H9 (cell line): Measurements from ENCODE around the gene SURF1. TPM values are rescaled to one million over a fixed set of nuclear protein-coding genes. Genes with fewer than 3 reads are reported as not detected.

ENCODE experiments used
- DNase-seq: peaks from one replicate; pipeline ENCODE4 v3.0.0-alpha.2; 2017
- H2AFZ ChIP-seq: one replicate; pipeline ENCODE4 v1.6.1; 2013; ENCODE audit warnings: mild to moderate bottlenecking, low read length, control low read depth, moderate library complexity
- H2AK5ac ChIP-seq: 2 replicates; pipeline ENCODE4 v1.6.1; 2013; ENCODE audit warnings: low read length, control low read depth, mixed read lengths; ENCODE audit not compliant: insufficient read length
- H2BK120ac ChIP-seq: one replicate; pipeline ENCODE4 v1.6.1; 2013; ENCODE audit warnings: low read depth, mild to moderate bottlenecking, low read length, control low read depth, inconsistent platforms; ENCODE audit not compliant: poor library complexity, severe bottlenecking
- H2BK12ac ChIP-seq: 2 replicates; pipeline ENCODE4 v1.6.1; 2013; ENCODE audit warnings: low read length, control low read depth, mixed read lengths, low read depth; ENCODE audit not compliant: insufficient read length
- H2BK15ac ChIP-seq: 2 replicates; pipeline ENCODE4 v1.6.1; 2013; ENCODE audit warnings: low read depth, low read length, control low read depth
- H2BK20ac ChIP-seq: one replicate; pipeline ENCODE4 v1.6.1; 2013; ENCODE audit warnings: low read depth, mild to moderate bottlenecking, low read length, control low read depth, inconsistent platforms; ENCODE audit not compliant: poor library complexity, severe bottlenecking
- H2BK5ac ChIP-seq: 2 replicates; pipeline ENCODE4 v1.6.1; 2013; ENCODE audit warnings: low read length, control low read depth, mixed read lengths; ENCODE audit not compliant: insufficient read length
- H3K14ac ChIP-seq: 2 replicates; pipeline ENCODE4 v1.6.1; 2013; ENCODE audit warnings: low read length, control low read depth; ENCODE audit not compliant: insufficient read depth
- H3K18ac ChIP-seq: 2 replicates; pipeline ENCODE4 v1.6.1; 2013; ENCODE audit warnings: low read depth, mild to moderate bottlenecking, mixed read lengths, low read length, control low read depth; ENCODE audit not compliant: insufficient read length
- H3K23ac ChIP-seq: 2 replicates; pipeline ENCODE4 v1.6.1; 2013; ENCODE audit warnings: low read length, control low read depth, mixed read lengths, low read depth; ENCODE audit not compliant: insufficient read length
- H3K23me2 ChIP-seq: 2 replicates; pipeline ENCODE4 v1.6.1; 2013; ENCODE audit warnings: low read depth, mild to moderate bottlenecking, mixed read lengths, low read length, control low read depth; ENCODE audit not compliant: insufficient read length, poor library complexity, severe bottlenecking
- H3K27ac ChIP-seq: 2 replicates; pipeline ENCODE4 v1.5.1; 2013; ENCODE audit warnings: low read length, control low read depth, mixed read lengths, low read depth; ENCODE audit not compliant: insufficient read length
- H3K27me3 ChIP-seq: 2 replicates; pipeline ENCODE4 v1.6.1; 2013; ENCODE audit warnings: low read length, control low read depth, inconsistent platforms; ENCODE audit not compliant: insufficient read depth
- H3K4ac ChIP-seq: 2 replicates; pipeline ENCODE4 v1.6.1; 2013; ENCODE audit warnings: low read depth, mild to moderate bottlenecking, control low read depth, inconsistent platforms, low read length, moderate library complexity
- H3K4me1 ChIP-seq: 2 replicates; pipeline ENCODE4 v1.6.1; 2013; ENCODE audit warnings: low read length, control low read depth, inconsistent platforms; ENCODE audit not compliant: insufficient read depth
- H3K4me2 ChIP-seq: 2 replicates; pipeline ENCODE4 v1.6.1; 2013; ENCODE audit warnings: low read length, control low read depth, mixed read lengths; ENCODE audit not compliant: insufficient read length, insufficient read depth
- H3K56ac ChIP-seq: 2 replicates; pipeline ENCODE4 v1.6.1; 2013; ENCODE audit warnings: low read depth, mild to moderate bottlenecking, mixed read lengths, low read length, control low read depth; ENCODE audit not compliant: insufficient read length
- H3K79me1 ChIP-seq: 2 replicates; pipeline ENCODE4 v1.6.1; 2013; ENCODE audit warnings: low read depth, mild to moderate bottlenecking, moderate library complexity, low read length, control low read depth, inconsistent platforms; ENCODE audit not compliant: insufficient read depth, poor library complexity, severe bottlenecking
- H3K79me2 ChIP-seq: 2 replicates; pipeline ENCODE4 v1.6.1; 2013; ENCODE audit warnings: low read length, control low read depth, inconsistent platforms; ENCODE audit not compliant: insufficient read depth
- H3K9ac ChIP-seq: 2 replicates; pipeline ENCODE4 v1.6.1; 2013; ENCODE audit warnings: low read length, control low read depth, mixed read lengths; ENCODE audit not compliant: insufficient read length; ENCODE audit errors: extremely low read depth
- H3K9me3 ChIP-seq: one replicate; pipeline ENCODE4 v1.6.1; 2013; ENCODE audit warnings: low read depth, low read length, inconsistent platforms; ENCODE audit not compliant: control insufficient read depth
- H3T11ph ChIP-seq: one replicate; pipeline ENCODE4 v1.6.1; 2013; ENCODE audit warnings: mild to moderate bottlenecking, low read length, control low read depth, inconsistent platforms
- H4K20me1 ChIP-seq: one replicate; pipeline ENCODE4 v1.6.1; 2013; ENCODE audit not compliant: control insufficient read depth, insufficient read length, insufficient read depth
- H4K5ac ChIP-seq: 2 replicates; pipeline ENCODE4 v1.6.1; 2013; ENCODE audit warnings: low read depth, mild to moderate bottlenecking, mixed read lengths, low read length, control low read depth; ENCODE audit not compliant: insufficient read length
- H4K8ac ChIP-seq: replicated peaks from 2 replicates; pipeline ENCODE4 v1.6.1; 2013; ENCODE audit warnings: low read length, control low read depth, mixed read lengths, low read depth; ENCODE audit not compliant: insufficient read length
- H4K91ac ChIP-seq: 2 replicates; pipeline ENCODE4 v1.6.1; 2013; ENCODE audit warnings: low read depth, mild to moderate bottlenecking, moderate library complexity, mixed read lengths, low read length, control low read depth; ENCODE audit not compliant: insufficient read length
- H3K27ac Mint-ChIP-seq, 3 experiments: 2 replicates in 2 of 3; 3 replicates in 1 of 3; pipeline ENCODE4 v1.8.0; 2020 to 2021; ENCODE audit warnings: mixed read lengths in 3 of 3, mild to moderate bottlenecking in 1 of 3, moderate library complexity in 1 of 3
- H3K27me3 Mint-ChIP-seq: 2 replicates; pipeline ENCODE4 v1.8.0; 2021; ENCODE audit warnings: low read depth, mild to moderate bottlenecking, moderate library complexity, mixed read lengths
- H3K36me3 Mint-ChIP-seq, 3 experiments: 2 replicates in 2 of 3; 3 replicates in 1 of 3; pipeline ENCODE4 v1.8.0; 2020 to 2021; ENCODE audit warnings: low read depth in 3 of 3, mixed read lengths in 3 of 3; ENCODE audit not compliant: insufficient read depth in 1 of 3
- H3K4me1 Mint-ChIP-seq, 2 experiments: 2 replicates each; pipeline ENCODE4 v1.8.0; 2020; ENCODE audit warnings: mixed read lengths in 2 of 2
- H3K4me3 Mint-ChIP-seq, 2 experiments: 2 replicates in 1 of 2; 3 replicates in 1 of 2; pipeline ENCODE4 v1.8.0; 2020 to 2021; ENCODE audit warnings: mild to moderate bottlenecking in 2 of 2, mixed read lengths in 2 of 2, moderate library complexity in 1 of 2
- H3K9me3 Mint-ChIP-seq, 2 experiments: 2 replicates in 1 of 2; 3 replicates in 1 of 2; pipeline ENCODE4 v1.8.0; 2020; ENCODE audit warnings: mild to moderate bottlenecking in 2 of 2, mixed read lengths in 2 of 2, moderate library complexity in 1 of 2
- WGBS: extraction: QIAGEN DNeasy Blood & Tissue Kit; methylation state at CpG from one replicate; pipeline ENCODE4 v1.1.7; 2013; ENCODE audit warnings: missing lambda C conversion rate, low lambda C conversion rate, mixed read lengths; ENCODE audit not compliant: insufficient read length; ENCODE audit errors: extremely low coverage; 5-methylcytosine and 5-hydroxymethylcytosine counted together
- total RNA-seq: library from RNA; stranded (reverse); gene quantifications from 2 replicates; pipeline ENCODE4 v1.2.1, GENCODE V29; 2021
- TF ChIP-seq, protein P1 (sequence below): fragments of 200-600 bp; sonication (generic); conservative IDR thresholded peaks from 3 replicates; pipeline ENCODE4 v1.8.0; 2021; ENCODE audit warnings: antibody characterized with exemption, mild to moderate bottlenecking

Gene SURF1
- total RNA-seq, 1 experiment from 2014 or later: 43.3 TPM

DNA sequence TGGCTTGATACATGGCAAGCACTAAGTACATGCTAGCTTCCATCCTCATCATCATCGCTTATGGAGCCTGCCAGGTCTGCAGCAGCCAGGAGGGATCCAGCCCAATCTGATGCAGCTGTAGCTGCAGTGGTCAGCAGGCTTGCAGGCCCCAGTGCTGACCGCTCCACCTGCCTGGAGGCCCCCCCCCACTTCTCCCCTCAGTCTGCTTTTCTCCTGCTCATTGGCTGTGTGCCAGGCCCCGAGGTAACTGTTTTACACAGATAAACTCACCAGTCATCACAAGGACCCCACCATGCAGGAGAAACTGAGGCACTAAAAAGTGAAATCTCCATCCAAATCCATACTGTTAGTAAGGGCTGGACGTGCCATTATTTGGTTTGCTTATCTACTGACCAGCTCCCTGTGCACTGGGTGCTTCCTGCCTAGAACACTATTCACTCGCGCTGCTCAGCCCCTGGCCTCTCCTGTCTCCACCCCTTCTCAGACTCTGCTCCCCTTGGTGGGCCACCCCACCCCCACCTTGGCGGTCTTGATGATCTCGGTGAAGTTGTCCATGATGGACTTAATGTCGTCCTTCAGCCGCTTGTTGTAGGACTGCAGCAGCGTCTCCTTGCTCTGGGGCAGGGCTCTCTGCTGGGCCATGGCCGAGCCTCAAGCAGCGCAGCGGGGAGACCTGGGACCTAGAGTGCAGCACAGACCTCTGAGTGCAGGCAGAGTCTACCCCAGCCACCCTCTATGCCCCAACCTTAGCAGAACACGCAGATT is 10.1 kb downstream of the SURF1 start:
- H3K23me2 ChIP-seq: peaks cover 5% of the 10 kb centered on the region
- no peak for DNase-seq
- no peak overlapping the region for H3K18ac ChIP-seq
- H4K8ac ChIP-seq: no peak overlapping the region
- peak overlapping the region; percentile 42 for H3K4me2 ChIP-seq
- H3K79me1 ChIP-seq: peaks cover 10% of the 10 kb centered on the region
- H2BK15ac ChIP-seq: no peak overlapping the region
- H3K23ac ChIP-seq: no peak overlapping the region
- H2BK20ac ChIP-seq: no peak overlapping the region
- H2BK5ac ChIP-seq: no peak overlapping the region
- no peak overlapping the region for H3K27ac ChIP-seq
- H3K27me3 Mint-ChIP-seq: no peaks in the 10 kb centered on the region
- peaks cover 22 to 34% of the 10 kb centered on the region in 2 experiments for H3K4me1 Mint-ChIP-seq
- peaks cover 13% of the 10 kb centered on the region; the same call in 1 of the 2 replicates for H3K79me2 ChIP-seq
- no peak overlapping the region for H3K56ac ChIP-seq
- TF ChIP-seq, protein P1, sequence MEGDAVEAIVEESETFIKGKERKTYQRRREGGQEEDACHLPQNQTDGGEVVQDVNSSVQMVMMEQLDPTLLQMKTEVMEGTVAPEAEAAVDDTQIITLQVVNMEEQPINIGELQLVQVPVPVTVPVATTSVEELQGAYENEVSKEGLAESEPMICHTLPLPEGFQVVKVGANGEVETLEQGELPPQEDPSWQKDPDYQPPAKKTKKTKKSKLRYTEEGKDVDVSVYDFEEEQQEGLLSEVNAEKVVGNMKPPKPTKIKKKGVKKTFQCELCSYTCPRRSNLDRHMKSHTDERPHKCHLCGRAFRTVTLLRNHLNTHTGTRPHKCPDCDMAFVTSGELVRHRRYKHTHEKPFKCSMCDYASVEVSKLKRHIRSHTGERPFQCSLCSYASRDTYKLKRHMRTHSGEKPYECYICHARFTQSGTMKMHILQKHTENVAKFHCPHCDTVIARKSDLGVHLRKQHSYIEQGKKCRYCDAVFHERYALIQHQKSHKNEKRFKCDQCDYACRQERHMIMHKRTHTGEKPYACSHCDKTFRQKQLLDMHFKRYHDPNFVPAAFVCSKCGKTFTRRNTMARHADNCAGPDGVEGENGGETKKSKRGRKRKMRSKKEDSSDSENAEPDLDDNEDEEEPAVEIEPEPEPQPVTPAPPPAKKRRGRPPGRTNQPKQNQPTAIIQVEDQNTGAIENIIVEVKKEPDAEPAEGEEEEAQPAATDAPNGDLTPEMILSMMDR: no peak
- H3K9me3 ChIP-seq: no peaks in the 10 kb centered on the region
- H3K9ac ChIP-seq: no peak overlapping the region
- peaks cover 62 to 88% (median 85%) of the 10 kb centered on the region in 3 experiments for H3K36me3 Mint-ChIP-seq
- no peaks in the 10 kb centered on the region; the same call in 1 of the 2 replicates for H3K4me1 ChIP-seq
- WGBS: no CpG with 5 or more reads among the region's 15 CpGs
- no peak overlapping the region for H3K14ac ChIP-seq
- no peak overlapping the region for H3K4ac ChIP-seq
- H3T11ph ChIP-seq: no peak overlapping the region
- H3K4me3 Mint-ChIP-seq: peak overlapping the region; percentile 95 to 99
- H2AK5ac ChIP-seq: no peak overlapping the region
- H2BK120ac ChIP-seq: no peak overlapping the region
- no peak overlapping the region for H4K5ac ChIP-seq
- no peaks in the 10 kb centered on the region for H4K20me1 ChIP-seq
- H3K27ac Mint-ChIP-seq: peak overlapping the region in 1 of 3 experiments; percentile 98; a peak in 2 of 7 replicates
- H2AFZ ChIP-seq: no peak overlapping the region
- H3K27me3 ChIP-seq: no peaks in the 10 kb centered on the region
- H2BK12ac ChIP-seq: no peak overlapping the region
- peaks cover 0 to 3% of the 10 kb centered on the region in 2 experiments; a peak in 1 of 5 replicates for H3K9me3 Mint-ChIP-seq
- H4K91ac ChIP-seq: no peak overlapping the region
